Liver (tissue), 9 donors: ENCODE measurements around the gene ATG2B. TPM values are rescaled to one million over a fixed set of nuclear protein-coding genes. Genes with fewer than 3 reads are reported as not detected.

Source experiments
- DNase-seq: peaks from one replicate; pipeline ENCODE4 v3.0.0-alpha.2; 2017; ENCODE audit warnings: low spot score
- H3K27ac ChIP-seq, 2 donors: one replicate each; pipeline ENCODE4 v1.7.0; 2013; ENCODE audit warnings: inconsistent platforms in 2 of 2, low read length in 2 of 2, control low read depth in 1 of 2, low read depth in 1 of 2, mild to moderate bottlenecking in 1 of 2
- H3K27me3 ChIP-seq, 4 donors: one replicate each; pipeline versions ENCODE4 v1.6.1 to v1.7.0; 2013; ENCODE audit warnings: low read length in 3 of 4, inconsistent platforms in 1 of 4, mild to moderate bottlenecking in 1 of 4, moderate library complexity in 1 of 4; ENCODE audit not compliant: control insufficient read depth in 4 of 4, insufficient read depth in 4 of 4
- H3K36me3 ChIP-seq, 4 donors: one replicate each; pipeline versions ENCODE4 v1.6.1 to v1.7.0; 2013; ENCODE audit warnings: low read length in 3 of 4, mild to moderate bottlenecking in 3 of 4, low read depth in 1 of 4, moderate library complexity in 1 of 4; ENCODE audit not compliant: control insufficient read depth in 4 of 4, insufficient read depth in 3 of 4
- H3K4me1 ChIP-seq, 4 donors: one replicate each; pipeline versions ENCODE4 v1.6.1 to v1.7.0; 2013; ENCODE audit warnings: low read length in 3 of 4, mild to moderate bottlenecking in 3 of 4, moderate library complexity in 1 of 4; ENCODE audit not compliant: control insufficient read depth in 4 of 4, insufficient read depth in 4 of 4
- H3K4me3 ChIP-seq, 3 donors: one replicate each; pipeline versions ENCODE4 v1.6.1 to v1.7.0; 2013; ENCODE audit warnings: low read length in 3 of 3, control low read depth in 1 of 3, low read depth in 1 of 3, mild to moderate bottlenecking in 1 of 3
- H3K9ac ChIP-seq, 2 donors: one replicate each; pipeline ENCODE4 v1.7.0; 2013; ENCODE audit warnings: low read length in 2 of 2, mild to moderate bottlenecking in 2 of 2, moderate library complexity in 2 of 2, control low read depth in 1 of 2, low read depth in 1 of 2
- H3K9me3 ChIP-seq, 4 donors: one replicate each; pipeline versions ENCODE4 v1.6.1 to v1.7.0; 2013; ENCODE audit warnings: low read length in 3 of 4; ENCODE audit not compliant: control insufficient read depth in 4 of 4
- EGR1 ChIP-seq, 2 donors: IDR thresholded peaks; 2 replicates each; pipeline ENCODE4 v1.6.1; 2016 to 2018; ENCODE audit warnings: antibody characterized with exemption in 2 of 2, low read depth in 2 of 2
- FOXA1 ChIP-seq: IDR thresholded peaks from 2 replicates; pipeline ENCODE4 v1.6.1; 2016; ENCODE audit warnings: antibody characterized with exemption
- FOXA2 ChIP-seq: IDR thresholded peaks from 2 replicates; pipeline ENCODE4 v1.6.1; 2016; ENCODE audit warnings: antibody characterized with exemption
- GABPA ChIP-seq, 2 donors: IDR thresholded peaks in 1 of 2; conservative IDR thresholded peaks in 1 of 2; 2 replicates each; pipeline ENCODE4 v1.6.1; 2016; ENCODE audit warnings: antibody characterized with exemption in 2 of 2, mild to moderate bottlenecking in 1 of 2, moderate library complexity in 1 of 2
- HNF4A ChIP-seq, 2 donors: conservative IDR thresholded peaks; 2 replicates each; pipeline ENCODE4 v1.6.1; 2016; ENCODE audit warnings: antibody characterized with exemption in 2 of 2, mild to moderate bottlenecking in 2 of 2
- HNF4G ChIP-seq: IDR thresholded peaks from 2 replicates; pipeline ENCODE4 v1.6.1; 2016; ENCODE audit warnings: antibody characterized with exemption
- JUND ChIP-seq, 2 donors: IDR thresholded peaks; 2 replicates each; pipeline ENCODE4 v1.6.1; 2016; ENCODE audit warnings: antibody characterized with exemption in 2 of 2
- MAX ChIP-seq: IDR thresholded peaks from 2 replicates; pipeline ENCODE4 v1.6.1; 2016; ENCODE audit warnings: antibody characterized with exemption
- NR2F2 ChIP-seq: IDR thresholded peaks from 2 replicates; pipeline ENCODE4 v1.6.1; 2016; ENCODE audit warnings: antibody characterized with exemption
- RAD21 ChIP-seq, 2 donors: IDR thresholded peaks; 2 replicates each; pipeline ENCODE4 v1.6.1; 2016; ENCODE audit warnings: antibody characterized with exemption in 2 of 2, mild to moderate bottlenecking in 2 of 2
- RXRA ChIP-seq, 2 donors: IDR thresholded peaks; 2 replicates each; pipeline ENCODE4 v1.6.1; 2017 to 2018; ENCODE audit warnings: antibody characterized with exemption in 2 of 2, mild to moderate bottlenecking in 1 of 2
- SP1 ChIP-seq: IDR thresholded peaks from 2 replicates; pipeline ENCODE4 v1.6.1; 2018; ENCODE audit warnings: antibody characterized with exemption, mild to moderate bottlenecking
- TAF1 ChIP-seq: conservative IDR thresholded peaks from 2 replicates; pipeline ENCODE4 v1.6.1; 2016; ENCODE audit warnings: antibody characterized with exemption, mild to moderate bottlenecking
- YY1 ChIP-seq: IDR thresholded peaks from 2 replicates; pipeline ENCODE4 v1.6.1; 2016; ENCODE audit warnings: antibody characterized with exemption, mild to moderate bottlenecking
- WGBS: extraction: QIAGEN DNeasy Blood & Tissue Kit; methylation state at CpG from one replicate; pipeline ENCODE4 v1.1.7; 2013; 5-methylcytosine and 5-hydroxymethylcytosine counted together
- polyA plus RNA-seq, 2 donors: library from polyadenylated mRNA; stranded (reverse) in 1 of 2; unstranded in 1 of 2; fragments of 200-250 nt in 1 of 2; fragments of >200 nt in 1 of 2; fragmentation: Nextera tagmentation in 1 of 2; extraction: Ambion mirVana in 1 of 2; gene quantifications; one replicate each; pipeline versions ENCODE4 v1.2.1 to v1.2.3, GENCODE V29; 2013 to 2015
- total RNA-seq, 2 donors: library from RNA; depleted of rRNA; stranded (reverse); fragments of >200 nt; gene quantifications; one replicate each; pipeline ENCODE4 v1.2.3, GENCODE V29; 2014
- TF ChIP-seq, protein P1 (sequence below): fragments of 150-350 bp; IDR thresholded peaks from 2 replicates; pipeline ENCODE4 v1.5.1; 2017; ENCODE audit warnings: improper control_type of control experiment, low read depth, low read length; ENCODE audit not compliant: missing input control
- TF ChIP-seq, protein P2 (sequence below): IDR thresholded peaks from 2 replicates; pipeline ENCODE4 v1.6.1; 2016; ENCODE audit warnings: antibody characterized with exemption
- TF ChIP-seq, protein P3 (sequence below): IDR thresholded peaks from 2 replicates; pipeline ENCODE4 v1.6.1; 2016; ENCODE audit warnings: antibody characterized with exemption
- TF ChIP-seq, protein P4 (sequence below): IDR thresholded peaks from 2 replicates; pipeline ENCODE4 v1.6.1; 2016; ENCODE audit warnings: antibody characterized with exemption, mild to moderate bottlenecking
- donor health status: healthy.
- donor health status: healthy.
- donor health status: healthy.
- donor health status: healthy.
- donor health status: healthy.

The ATG2B gene
- total and polyA plus RNA-seq, 4 donors: 4.7 to 36.0 (median 20.5) TPM

- TF ChIP-seq, protein P1, sequence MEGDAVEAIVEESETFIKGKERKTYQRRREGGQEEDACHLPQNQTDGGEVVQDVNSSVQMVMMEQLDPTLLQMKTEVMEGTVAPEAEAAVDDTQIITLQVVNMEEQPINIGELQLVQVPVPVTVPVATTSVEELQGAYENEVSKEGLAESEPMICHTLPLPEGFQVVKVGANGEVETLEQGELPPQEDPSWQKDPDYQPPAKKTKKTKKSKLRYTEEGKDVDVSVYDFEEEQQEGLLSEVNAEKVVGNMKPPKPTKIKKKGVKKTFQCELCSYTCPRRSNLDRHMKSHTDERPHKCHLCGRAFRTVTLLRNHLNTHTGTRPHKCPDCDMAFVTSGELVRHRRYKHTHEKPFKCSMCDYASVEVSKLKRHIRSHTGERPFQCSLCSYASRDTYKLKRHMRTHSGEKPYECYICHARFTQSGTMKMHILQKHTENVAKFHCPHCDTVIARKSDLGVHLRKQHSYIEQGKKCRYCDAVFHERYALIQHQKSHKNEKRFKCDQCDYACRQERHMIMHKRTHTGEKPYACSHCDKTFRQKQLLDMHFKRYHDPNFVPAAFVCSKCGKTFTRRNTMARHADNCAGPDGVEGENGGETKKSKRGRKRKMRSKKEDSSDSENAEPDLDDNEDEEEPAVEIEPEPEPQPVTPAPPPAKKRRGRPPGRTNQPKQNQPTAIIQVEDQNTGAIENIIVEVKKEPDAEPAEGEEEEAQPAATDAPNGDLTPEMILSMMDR: no peak
- TF ChIP-seq RXRA (IDR thresholded peaks at IDR 0.05) (peak; percentile 54 to 66), FOXA2 (peak; percentile 70), JUND (IDR thresholded peaks at IDR 0.05) (peak in 1 of 2 donors; percentile 23), HNF4G (no peak), EGR1 (IDR thresholded peaks at IDR 0.05; ENCODE audit: low read depth in 2 of 2) (no peak)
- TF ChIP-seq, protein P2, sequence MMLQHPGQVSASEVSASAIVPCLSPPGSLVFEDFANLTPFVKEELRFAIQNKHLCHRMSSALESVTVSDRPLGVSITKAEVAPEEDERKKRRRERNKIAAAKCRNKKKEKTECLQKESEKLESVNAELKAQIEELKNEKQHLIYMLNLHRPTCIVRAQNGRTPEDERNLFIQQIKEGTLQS: no peak
Observed at GRCh38 chr14:96309133-96309895, 53.8 kb downstream of the ATG2B start (continued).

DNA sequence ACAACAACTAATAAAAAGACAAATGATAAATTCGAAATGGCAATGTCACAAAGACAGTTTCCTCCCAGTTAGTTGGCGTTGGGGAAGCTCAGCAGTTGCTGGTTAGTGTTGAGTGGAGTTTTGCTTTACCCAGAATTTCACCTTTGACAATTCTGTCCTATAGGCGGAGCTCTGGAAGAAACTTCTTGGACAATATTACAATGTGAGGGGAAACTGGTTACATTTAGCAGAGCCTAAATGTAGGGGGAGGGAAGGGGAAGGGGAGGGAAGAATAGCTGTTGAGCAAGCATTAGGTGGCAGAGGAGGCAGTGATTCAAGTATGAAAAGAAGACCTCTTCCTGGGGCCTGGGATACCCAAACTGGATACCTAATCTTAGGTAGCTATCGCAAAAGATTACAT, 55.7 kb downstream of the ATG2B start:
- Histone ChIP-seq H3K36me3 (peaks cover 10 to 34% (median 23%) of the 10 kb centered on the region in 4 donors), H3K9ac (no peak overlapping the region), H3K27ac (no peak overlapping the region), H3K4me1 (peaks cover 7 to 23% (median 17%) of the 10 kb centered on the region in 4 donors), H3K27me3 (no peaks in the 10 kb centered on the region), H3K9me3 (no peaks in the 10 kb centered on the region), H3K4me3 (no peak overlapping the region)
- no peak for TF ChIP-seq FOXA1
- TF ChIP-seq, protein P3, sequence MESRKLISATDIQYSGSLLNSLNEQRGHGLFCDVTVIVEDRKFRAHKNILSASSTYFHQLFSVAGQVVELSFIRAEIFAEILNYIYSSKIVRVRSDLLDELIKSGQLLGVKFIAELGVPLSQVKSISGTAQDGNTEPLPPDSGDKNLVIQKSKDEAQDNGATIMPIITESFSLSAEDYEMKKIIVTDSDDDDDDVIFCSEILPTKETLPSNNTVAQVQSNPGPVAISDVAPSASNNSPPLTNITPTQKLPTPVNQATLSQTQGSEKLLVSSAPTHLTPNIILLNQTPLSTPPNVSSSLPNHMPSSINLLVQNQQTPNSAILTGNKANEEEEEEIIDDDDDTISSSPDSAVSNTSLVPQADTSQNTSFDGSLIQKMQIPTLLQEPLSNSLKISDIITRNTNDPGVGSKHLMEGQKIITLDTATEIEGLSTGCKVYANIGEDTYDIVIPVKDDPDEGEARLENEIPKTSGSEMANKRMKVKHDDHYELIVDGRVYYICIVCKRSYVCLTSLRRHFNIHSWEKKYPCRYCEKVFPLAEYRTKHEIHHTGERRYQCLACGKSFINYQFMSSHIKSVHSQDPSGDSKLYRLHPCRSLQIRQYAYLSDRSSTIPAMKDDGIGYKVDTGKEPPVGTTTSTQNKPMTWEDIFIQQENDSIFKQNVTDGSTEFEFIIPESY: no peak
- TF ChIP-seq GABPA (IDR thresholded peaks at IDR 0.05 in 1 of 2, conservative IDR thresholded peaks at IDR 0.05 in 1 of 2): no peak
- TF ChIP-seq FOXA2: no peak
- TF ChIP-seq HNF4A (conservative IDR thresholded peaks at IDR 0.05): no peak
- TF ChIP-seq, protein P1: no peak
- TF ChIP-seq, protein P2: no peak
- no peak for TF ChIP-seq RAD21 (IDR thresholded peaks at IDR 0.05)
- TF ChIP-seq, protein P4, sequence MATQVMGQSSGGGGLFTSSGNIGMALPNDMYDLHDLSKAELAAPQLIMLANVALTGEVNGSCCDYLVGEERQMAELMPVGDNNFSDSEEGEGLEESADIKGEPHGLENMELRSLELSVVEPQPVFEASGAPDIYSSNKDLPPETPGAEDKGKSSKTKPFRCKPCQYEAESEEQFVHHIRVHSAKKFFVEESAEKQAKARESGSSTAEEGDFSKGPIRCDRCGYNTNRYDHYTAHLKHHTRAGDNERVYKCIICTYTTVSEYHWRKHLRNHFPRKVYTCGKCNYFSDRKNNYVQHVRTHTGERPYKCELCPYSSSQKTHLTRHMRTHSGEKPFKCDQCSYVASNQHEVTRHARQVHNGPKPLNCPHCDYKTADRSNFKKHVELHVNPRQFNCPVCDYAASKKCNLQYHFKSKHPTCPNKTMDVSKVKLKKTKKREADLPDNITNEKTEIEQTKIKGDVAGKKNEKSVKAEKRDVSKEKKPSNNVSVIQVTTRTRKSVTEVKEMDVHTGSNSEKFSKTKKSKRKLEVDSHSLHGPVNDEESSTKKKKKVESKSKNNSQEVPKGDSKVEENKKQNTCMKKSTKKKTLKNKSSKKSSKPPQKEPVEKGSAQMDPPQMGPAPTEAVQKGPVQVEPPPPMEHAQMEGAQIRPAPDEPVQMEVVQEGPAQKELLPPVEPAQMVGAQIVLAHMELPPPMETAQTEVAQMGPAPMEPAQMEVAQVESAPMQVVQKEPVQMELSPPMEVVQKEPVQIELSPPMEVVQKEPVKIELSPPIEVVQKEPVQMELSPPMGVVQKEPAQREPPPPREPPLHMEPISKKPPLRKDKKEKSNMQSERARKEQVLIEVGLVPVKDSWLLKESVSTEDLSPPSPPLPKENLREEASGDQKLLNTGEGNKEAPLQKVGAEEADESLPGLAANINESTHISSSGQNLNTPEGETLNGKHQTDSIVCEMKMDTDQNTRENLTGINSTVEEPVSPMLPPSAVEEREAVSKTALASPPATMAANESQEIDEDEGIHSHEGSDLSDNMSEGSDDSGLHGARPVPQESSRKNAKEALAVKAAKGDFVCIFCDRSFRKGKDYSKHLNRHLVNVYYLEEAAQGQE: no peak
- no peak for TF ChIP-seq SP1
- no peak for TF ChIP-seq JUND (IDR thresholded peaks at IDR 0.05)
- TF ChIP-seq YY1: no peak
- TF ChIP-seq RXRA (IDR thresholded peaks at IDR 0.05): no peak
- TF ChIP-seq NR2F2: no peak
- no peak for TF ChIP-seq HNF4G
- TF ChIP-seq MAX: no peak
- no peak for TF ChIP-seq TAF1
- no peak for TF ChIP-seq EGR1 (IDR thresholded peaks at IDR 0.05; ENCODE audit: low read depth in 2 of 2)
- WGBS: 85% methylated on average over 4 of the region's 4 CpGs
- DNase-seq: no peak
